ENCODE measurements around the gene ZMPSTE24. TPM values are rescaled to one million over a fixed set of nuclear protein-coding genes. Genes with fewer than 3 reads are reported as not detected.

ZMPSTE24 gene
- total RNA-seq, 1 donor from 2014 or later, result 48.2 TPM

- Mint-ChIP-seq H3K27ac (no peak overlapping the region), H3K36me3 (ENCODE audit: low read depth) (no peaks in the 10 kb centered on the region), H3K4me3 (ENCODE audit: low read depth) (no peak overlapping the region), H3K4me1 (ENCODE audit: low read depth) (no peaks in the 10 kb centered on the region), H3K9me3 (no peaks in the 10 kb centered on the region), H3K27me3 (ENCODE audit: low read depth) (no peaks in the 10 kb centered on the region)
- no peak for DNase-seq (ENCODE audit: low spot score)
- intact Hi-C loops (cut with micrococcal nuclease), result no loop called here
Measured at GRCh38 chr1:40300249-40300567, 42.2 kb downstream of the ZMPSTE24 start.

DNA sequence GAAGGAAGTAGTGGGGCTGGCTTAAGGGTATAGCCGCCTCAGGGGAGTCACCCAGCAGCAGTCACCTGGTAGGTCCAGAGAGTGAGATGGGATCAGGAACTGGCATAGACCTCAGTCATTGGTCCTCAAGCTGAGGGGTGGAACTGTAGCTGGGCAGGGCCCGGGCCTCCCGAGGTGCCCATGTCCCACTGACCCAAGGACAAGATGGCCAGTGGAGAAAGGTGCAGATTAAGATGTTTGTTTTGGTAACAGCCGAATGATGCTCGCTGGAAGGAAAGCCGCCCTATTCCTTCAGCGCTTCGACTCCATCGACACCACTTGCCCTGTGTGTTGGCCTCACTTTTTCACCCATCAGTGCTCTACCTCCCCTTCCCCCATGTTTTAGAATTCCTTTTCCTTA, 42.6 kb downstream of the ZMPSTE24 start:
- H3K4me1 Mint-ChIP-seq (ENCODE audit: low read depth), result no peaks in the 10 kb centered on the region
- no peaks in the 10 kb centered on the region for H3K9me3 Mint-ChIP-seq
- no peak overlapping the region for H3K27ac Mint-ChIP-seq
- no peak for DNase-seq (ENCODE audit: low spot score)
- no peaks in the 10 kb centered on the region for H3K36me3 Mint-ChIP-seq (ENCODE audit: low read depth)
- intact Hi-C loops (cut with micrococcal nuclease), result no loop called here
- no peak overlapping the region for H3K4me3 Mint-ChIP-seq (ENCODE audit: low read depth)
- no peaks in the 10 kb centered on the region for H3K27me3 Mint-ChIP-seq (ENCODE audit: low read depth)

DNA sequence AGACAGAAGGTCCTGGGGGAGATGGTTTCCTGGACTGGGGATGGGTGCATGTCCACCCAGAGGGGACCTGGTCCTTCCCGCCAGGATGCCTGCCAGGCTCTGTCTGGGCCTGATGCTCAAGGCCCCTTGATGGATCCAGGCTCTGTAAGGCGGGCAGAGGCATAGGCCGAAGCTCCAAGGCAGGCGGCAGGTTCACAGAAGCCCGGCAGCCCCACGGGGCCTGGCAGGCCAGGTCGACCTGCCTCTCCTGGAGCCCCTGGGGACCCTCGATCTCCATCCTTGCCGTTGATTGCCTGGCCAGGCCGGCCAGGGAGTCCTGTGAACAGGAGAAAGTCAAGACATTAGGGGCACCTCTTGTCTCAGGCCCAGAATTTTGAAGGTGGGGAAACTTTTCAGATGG, 43.0 kb downstream of the ZMPSTE24 start:
- Mint-ChIP-seq H3K4me3 (ENCODE audit: low read depth) (no peak overlapping the region), H3K27ac (no peak overlapping the region), H3K4me1 (ENCODE audit: low read depth) (no peaks in the 10 kb centered on the region), H3K9me3 (no peaks in the 10 kb centered on the region), H3K27me3 (ENCODE audit: low read depth) (no peaks in the 10 kb centered on the region), H3K36me3 (ENCODE audit: low read depth) (no peaks in the 10 kb centered on the region)
- DNase-seq (ENCODE audit: low spot score), result no peak
- intact Hi-C loops (cut with micrococcal nuclease), result no loop called here

DNA sequence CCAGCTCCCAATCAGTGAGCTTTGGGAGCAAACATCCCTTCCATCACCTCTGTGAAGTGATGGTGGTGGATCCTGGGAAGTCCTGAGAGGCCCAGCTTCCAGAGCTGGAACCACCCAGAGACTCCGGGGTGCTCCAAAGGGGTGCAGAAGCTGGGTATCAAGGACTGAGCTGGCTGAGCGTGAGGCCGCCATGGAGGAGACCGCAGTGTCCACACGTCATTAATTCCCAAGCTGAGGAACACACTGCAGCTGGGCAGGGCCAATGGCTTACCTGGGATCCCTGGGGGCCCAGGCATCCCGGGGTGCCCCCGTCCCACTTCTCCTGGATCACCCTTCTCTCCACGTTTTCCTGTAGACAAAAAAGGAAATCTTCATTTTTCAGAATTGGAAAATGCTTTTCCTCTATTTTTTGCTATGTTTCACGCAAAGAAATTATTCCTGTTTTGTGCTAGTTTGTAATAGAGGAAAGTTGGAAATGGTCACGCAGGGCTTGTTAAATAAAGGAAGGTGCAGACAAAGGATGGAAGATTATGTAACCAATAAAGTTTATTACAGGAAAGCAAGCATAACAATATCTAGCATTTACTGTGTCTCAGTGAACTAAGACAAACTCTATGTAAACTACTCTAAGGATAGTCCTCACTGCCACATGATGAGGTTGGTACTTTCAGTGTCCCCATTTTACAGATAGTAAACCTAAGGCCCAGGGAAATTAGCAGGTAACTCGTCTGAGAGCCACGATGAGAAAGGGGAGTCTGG, 43.7 kb downstream of the ZMPSTE24 start:
- Mint-ChIP-seq H3K4me1 (ENCODE audit: low read depth) (no peaks in the 10 kb centered on the region), H3K27ac (no peak overlapping the region), H3K36me3 (ENCODE audit: low read depth) (no peaks in the 10 kb centered on the region), H3K9me3 (no peaks in the 10 kb centered on the region), H3K27me3 (ENCODE audit: low read depth) (no peaks in the 10 kb centered on the region), H3K4me3 (ENCODE audit: low read depth) (no peak overlapping the region)
- intact Hi-C loops (cut with micrococcal nuclease), result no loop called here
- no peak for DNase-seq (ENCODE audit: low spot score)

DNA sequence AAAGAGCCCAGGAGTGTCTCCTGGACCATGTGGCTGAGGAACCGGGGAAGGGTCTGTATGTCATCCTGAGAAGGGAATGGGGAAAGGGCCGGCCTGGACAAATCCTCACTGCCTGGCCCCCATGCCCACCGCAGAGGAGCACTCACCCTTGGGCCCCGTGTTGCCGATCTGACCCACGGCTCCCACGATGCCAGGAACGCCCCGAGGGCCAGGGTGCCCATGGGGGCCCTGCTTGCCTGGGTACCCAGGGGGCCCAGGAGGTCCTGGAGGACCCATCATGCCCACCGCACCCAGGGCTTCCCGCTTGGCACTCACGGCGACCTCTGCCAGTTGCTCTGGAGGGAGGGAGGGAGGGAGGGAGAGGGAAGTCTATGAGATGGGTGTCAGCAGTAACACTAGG, 44.4 kb downstream of the ZMPSTE24 start:
- no peak for DNase-seq (ENCODE audit: low spot score)
- intact Hi-C loops (cut with micrococcal nuclease), result no loop called here
- Mint-ChIP-seq H3K4me1 (ENCODE audit: low read depth) (no peaks in the 10 kb centered on the region), H3K4me3 (ENCODE audit: low read depth) (no peak overlapping the region), H3K9me3 (no peaks in the 10 kb centered on the region), H3K36me3 (ENCODE audit: low read depth) (no peaks in the 10 kb centered on the region), H3K27ac (no peak overlapping the region), H3K27me3 (ENCODE audit: low read depth) (no peaks in the 10 kb centered on the region)

GRCh38 chr1:40303051-40303771, 45.2 kb downstream of the ZMPSTE24 start:
- Mint-ChIP-seq H3K27me3 (ENCODE audit: low read depth) (no peaks in the 10 kb centered on the region), H3K4me3 (ENCODE audit: low read depth) (no peak overlapping the region), H3K36me3 (ENCODE audit: low read depth) (no peaks in the 10 kb centered on the region), H3K9me3 (no peaks in the 10 kb centered on the region), H3K27ac (no peak overlapping the region), H3K4me1 (ENCODE audit: low read depth) (no peaks in the 10 kb centered on the region)
- intact Hi-C loops (cut with micrococcal nuclease), result no loop called here
- no peak for DNase-seq (ENCODE audit: low spot score)

- intact Hi-C loops (cut with micrococcal nuclease), result no loop called here
- Mint-ChIP-seq H3K27ac (no peak overlapping the region), H3K4me3 (ENCODE audit: low read depth) (no peak overlapping the region), H3K36me3 (ENCODE audit: low read depth) (no peaks in the 10 kb centered on the region), H3K9me3 (no peaks in the 10 kb centered on the region), H3K27me3 (ENCODE audit: low read depth) (no peaks in the 10 kb centered on the region), H3K4me1 (ENCODE audit: low read depth) (no peaks in the 10 kb centered on the region)
- no peak for DNase-seq (ENCODE audit: low spot score)
Measured at GRCh38 chr1:40303790-40304189, 45.8 kb downstream of the ZMPSTE24 start.

DNA sequence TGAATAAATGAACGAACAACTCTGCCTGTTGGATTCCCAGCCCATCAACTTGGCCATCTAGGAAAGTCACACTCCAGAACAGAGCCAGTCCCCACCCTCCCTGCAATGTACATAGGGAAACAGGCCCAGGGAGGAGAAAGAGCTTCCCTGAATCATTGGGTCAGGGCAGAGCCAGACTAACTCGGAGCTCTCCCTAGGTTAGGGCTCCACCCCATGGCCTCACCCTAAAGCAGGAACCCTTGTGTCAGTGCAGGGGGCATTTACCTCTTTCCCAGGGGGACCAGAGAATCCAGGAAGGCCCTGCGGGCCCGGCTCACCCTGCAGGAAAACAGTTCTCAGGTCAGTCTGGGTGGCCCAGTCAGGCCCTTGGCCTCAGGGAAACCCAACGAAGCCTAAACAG, 47.4 kb downstream of the ZMPSTE24 start:
- no peaks in the 10 kb centered on the region for H3K9me3 Mint-ChIP-seq
- no peak overlapping the region for H3K27ac Mint-ChIP-seq
- no peaks in the 10 kb centered on the region for H3K27me3 Mint-ChIP-seq (ENCODE audit: low read depth)
- no peak for DNase-seq (ENCODE audit: low spot score)
- no peaks in the 10 kb centered on the region for H3K36me3 Mint-ChIP-seq (ENCODE audit: low read depth)
- H3K4me3 Mint-ChIP-seq (ENCODE audit: low read depth), result no peak overlapping the region
- H3K4me1 Mint-ChIP-seq (ENCODE audit: low read depth), result no peaks in the 10 kb centered on the region
- intact Hi-C loops (cut with micrococcal nuclease), result no loop called here

DNA sequence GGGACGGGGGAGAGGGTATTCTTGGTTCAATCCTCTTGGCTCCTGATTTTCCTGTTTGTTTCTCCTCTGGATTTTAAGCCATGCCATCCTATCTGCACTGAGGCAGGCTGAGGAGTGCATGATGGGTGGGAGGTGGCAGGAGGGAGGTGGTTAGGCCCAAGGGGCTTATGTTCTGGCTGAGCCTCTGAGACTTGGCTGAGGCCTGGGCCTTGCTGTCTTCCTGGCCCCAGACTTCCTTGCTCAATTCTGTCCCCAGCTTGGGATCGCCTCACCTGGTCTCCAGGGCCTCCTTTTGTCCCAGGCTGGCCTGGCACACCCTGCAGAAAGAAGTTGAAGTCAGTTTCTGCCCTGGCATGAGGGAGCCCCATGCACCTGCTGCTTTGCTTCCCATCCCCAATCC, 47.8 kb downstream of the ZMPSTE24 start:
- Mint-ChIP-seq H3K9me3 (no peaks in the 10 kb centered on the region), H3K36me3 (ENCODE audit: low read depth) (no peaks in the 10 kb centered on the region), H3K27me3 (ENCODE audit: low read depth) (no peaks in the 10 kb centered on the region), H3K4me3 (ENCODE audit: low read depth) (no peak overlapping the region), H3K27ac (no peak overlapping the region), H3K4me1 (ENCODE audit: low read depth) (no peaks in the 10 kb centered on the region)
- intact Hi-C loops (cut with micrococcal nuclease), result no loop called here
- DNase-seq (ENCODE audit: low spot score), result no peak

DNA sequence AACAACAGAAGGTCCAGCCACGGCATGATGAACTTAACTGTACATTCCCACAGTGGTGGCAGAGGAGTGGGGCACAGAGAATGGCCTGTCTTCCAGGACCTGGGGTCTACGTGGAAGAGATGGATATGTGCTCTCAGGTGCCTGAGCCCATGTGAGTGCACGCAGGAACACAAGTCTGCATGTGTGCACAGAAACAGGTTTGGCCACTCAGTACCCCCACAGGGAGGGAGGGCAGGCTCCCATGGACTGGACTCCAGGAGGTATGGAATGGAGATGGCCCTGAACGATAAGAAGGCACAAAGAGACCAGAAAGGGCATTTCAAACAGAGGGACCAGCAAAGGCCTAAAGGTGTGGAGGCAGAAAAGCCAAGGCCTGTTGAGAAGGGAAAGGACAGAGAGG, 48.3 kb downstream of the ZMPSTE24 start:
- no peak for DNase-seq (ENCODE audit: low spot score)
- intact Hi-C loops (cut with micrococcal nuclease), result no loop called here
- Mint-ChIP-seq H3K4me1 (ENCODE audit: low read depth) (no peaks in the 10 kb centered on the region), H3K36me3 (ENCODE audit: low read depth) (no peaks in the 10 kb centered on the region), H3K27me3 (ENCODE audit: low read depth) (no peaks in the 10 kb centered on the region), H3K9me3 (no peaks in the 10 kb centered on the region), H3K4me3 (ENCODE audit: low read depth) (no peak overlapping the region), H3K27ac (no peak overlapping the region)

- Mint-ChIP-seq H3K4me1 (ENCODE audit: low read depth) (no peaks in the 10 kb centered on the region), H3K27me3 (ENCODE audit: low read depth) (no peaks in the 10 kb centered on the region), H3K4me3 (ENCODE audit: low read depth) (no peak overlapping the region), H3K9me3 (no peaks in the 10 kb centered on the region), H3K36me3 (ENCODE audit: low read depth) (no peaks in the 10 kb centered on the region), H3K27ac (no peak overlapping the region)
- no peak for DNase-seq (ENCODE audit: low spot score)
- intact Hi-C loops (cut with micrococcal nuclease), result no loop called here
Measured at GRCh38 chr1:40307186-40307585, 49.1 kb downstream of the ZMPSTE24 start.

- Mint-ChIP-seq H3K27ac (no peak overlapping the region), H3K9me3 (no peaks in the 10 kb centered on the region), H3K4me3 (ENCODE audit: low read depth) (no peak overlapping the region), H3K27me3 (ENCODE audit: low read depth) (no peaks in the 10 kb centered on the region), H3K36me3 (ENCODE audit: low read depth) (no peaks in the 10 kb centered on the region), H3K4me1 (ENCODE audit: low read depth) (peaks cover 5% of the 10 kb centered on the region)
- no peak for DNase-seq (ENCODE audit: low spot score)
- intact Hi-C loops (cut with micrococcal nuclease), result no loop called here
Measured at GRCh38 chr1:40308036-40308727, 50.1 kb downstream of the ZMPSTE24 start.

DNA sequence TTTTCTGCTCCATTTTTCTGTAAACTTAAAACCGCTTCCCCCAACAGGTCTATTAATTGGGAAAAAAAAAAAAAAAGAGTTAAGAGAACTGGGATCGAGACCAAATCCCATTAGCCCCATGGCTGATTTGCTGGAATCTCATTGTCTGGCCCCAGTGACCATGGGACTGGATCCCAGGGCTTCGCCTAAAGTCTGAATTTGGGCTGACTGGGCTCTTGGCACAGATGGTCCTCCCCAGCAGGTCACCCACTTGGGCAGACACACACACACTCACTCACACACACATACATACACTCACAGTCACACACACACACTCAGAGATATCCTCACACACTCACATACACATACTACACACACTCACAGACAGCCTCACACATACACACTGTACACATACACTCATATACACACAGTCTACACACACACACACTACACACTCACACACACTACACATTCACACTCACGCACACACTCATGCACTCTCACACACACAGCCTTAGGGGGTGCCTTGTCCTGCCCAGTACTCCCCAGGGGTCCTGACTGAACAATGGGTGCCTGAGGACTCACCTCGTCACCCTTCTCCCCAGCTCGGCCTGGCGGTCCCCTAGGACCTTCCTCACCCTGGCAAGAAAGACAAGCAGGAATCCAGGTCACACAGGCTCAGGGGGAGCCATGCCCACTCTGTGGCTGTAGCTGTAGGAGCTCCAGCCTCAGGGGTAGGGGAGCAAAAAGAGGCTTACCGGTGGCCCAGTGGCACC, 51.5 kb downstream of the ZMPSTE24 start:
- intact Hi-C loops (cut with micrococcal nuclease), result no loop called here
- H3K9me3 Mint-ChIP-seq, result no peaks in the 10 kb centered on the region

More for the DNA sequence above, 51.5 kb downstream of the ZMPSTE24 start:
- Mint-ChIP-seq H3K4me1 (ENCODE audit: low read depth) (peaks cover 13% of the 10 kb centered on the region), H3K27ac (no peak overlapping the region), H3K36me3 (ENCODE audit: low read depth) (no peaks in the 10 kb centered on the region), H3K27me3 (ENCODE audit: low read depth) (no peaks in the 10 kb centered on the region), H3K4me3 (ENCODE audit: low read depth) (no peak overlapping the region)
- DNase-seq (ENCODE audit: low spot score), result no peak

All from activated T-helper 2 cell treated with anti-CD3 and anti-CD28 coated beads, Interferon-gamma antibody, Interleukin-2, Interleukin-4, amounts not matched to agents 10 μg/mL and 5 μg/mL and 100 μg/mL, durations not matched to agents 14 hours and 24 hours and 36 hours (primary cell).